GM18870 (cell line): Measurements from ENCODE around the gene RABGAP1L.
"Not testable (repeated sequence)": the region's sequence is repeated elsewhere in the genome, so short reads cannot be mapped to it uniquely, and the experiment has no call there.

Experiments
- ATAC-seq: cut with Tn5 transposase; IDR thresholded peaks from one replicate; pipeline ENCODE4 v1.9.1; 2021; ENCODE audit warnings: moderate library complexity; ENCODE audit not compliant: unreplicated experiment

RABGAP1L gene

DNA sequence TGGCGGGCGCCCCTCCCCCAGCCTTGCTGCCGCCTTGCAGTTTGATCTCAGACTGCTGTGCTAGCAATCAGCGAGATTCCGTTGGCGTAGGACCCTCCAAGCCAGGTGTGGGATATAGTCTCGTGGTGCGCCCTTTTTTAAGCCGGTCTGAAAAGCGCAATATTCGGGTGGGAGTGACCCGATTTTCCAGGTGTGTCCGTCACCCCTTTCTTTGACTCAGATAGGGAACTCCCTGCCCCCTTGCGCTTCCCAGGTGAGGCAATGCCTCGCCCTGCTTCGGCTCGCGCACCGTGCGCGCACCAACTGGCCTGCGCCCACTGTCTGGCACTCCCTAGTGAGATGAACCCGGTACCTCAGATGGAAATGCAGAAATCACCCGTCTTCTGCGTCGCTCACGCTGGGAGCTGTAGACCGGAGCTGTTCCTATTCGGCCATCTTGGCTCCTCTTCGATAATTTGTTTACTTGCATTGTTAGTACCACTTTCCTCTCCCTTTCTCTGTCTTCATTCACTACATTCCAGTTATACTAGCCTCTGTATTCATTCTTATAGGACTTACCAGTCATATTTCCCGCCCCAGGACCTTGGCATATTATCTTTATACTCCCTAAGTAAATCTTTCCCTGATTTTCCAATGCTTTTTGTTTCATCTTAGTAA, 79.7 kb downstream of the RABGAP1L start:
- not testable (repeated sequence) for ATAC-seq

DNA sequence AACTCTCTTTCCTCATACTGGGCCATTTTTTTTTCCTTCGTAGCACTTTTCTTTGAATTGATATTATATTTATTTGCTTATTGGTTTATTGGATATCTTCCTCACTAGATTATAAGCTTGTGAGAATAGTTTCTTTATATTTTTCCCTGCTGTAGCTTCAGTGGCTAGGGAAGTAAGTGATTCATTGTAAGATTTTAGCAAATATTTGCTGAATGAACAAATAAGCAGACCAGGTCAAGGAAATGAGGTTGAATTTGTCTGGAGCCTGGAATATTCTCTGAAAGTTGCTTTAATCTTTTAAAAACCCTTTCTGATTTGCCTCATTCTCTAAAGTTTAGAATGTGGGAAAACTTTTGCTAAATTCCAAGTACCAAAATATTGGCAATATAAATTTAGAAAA, 80.2 kb downstream of the RABGAP1L start:
- ATAC-seq: no peak

GRCh38 chr1:174242856-174243255, 83.5 kb downstream of the RABGAP1L start:
- ATAC-seq: no peak

DNA sequence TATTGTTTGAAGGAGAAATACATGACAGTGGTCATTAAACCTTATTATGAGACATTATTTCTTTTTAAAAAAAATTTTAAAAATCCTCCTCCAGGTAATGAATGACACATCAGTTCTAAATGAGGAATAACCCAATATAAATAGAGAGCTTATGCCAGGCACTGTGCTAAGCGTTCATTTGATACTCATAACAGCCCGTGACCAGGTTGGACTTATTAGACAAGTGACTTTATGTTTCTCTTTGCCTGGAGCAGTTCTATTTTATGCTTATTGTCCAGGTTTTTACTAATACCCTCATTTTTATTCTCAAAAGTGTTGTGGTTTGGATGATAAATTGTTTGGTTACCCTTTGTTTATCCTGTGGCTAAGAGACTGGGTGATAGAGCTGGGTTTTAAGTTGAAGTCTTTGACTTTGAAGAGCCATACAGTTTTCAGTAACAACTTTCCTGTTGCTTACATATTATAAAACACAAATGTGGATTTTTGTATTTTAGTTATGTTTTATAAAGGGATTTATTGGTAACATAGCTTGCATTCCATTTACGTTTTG, 84.2 kb downstream of the RABGAP1L start:
- ATAC-seq: no peak

DNA sequence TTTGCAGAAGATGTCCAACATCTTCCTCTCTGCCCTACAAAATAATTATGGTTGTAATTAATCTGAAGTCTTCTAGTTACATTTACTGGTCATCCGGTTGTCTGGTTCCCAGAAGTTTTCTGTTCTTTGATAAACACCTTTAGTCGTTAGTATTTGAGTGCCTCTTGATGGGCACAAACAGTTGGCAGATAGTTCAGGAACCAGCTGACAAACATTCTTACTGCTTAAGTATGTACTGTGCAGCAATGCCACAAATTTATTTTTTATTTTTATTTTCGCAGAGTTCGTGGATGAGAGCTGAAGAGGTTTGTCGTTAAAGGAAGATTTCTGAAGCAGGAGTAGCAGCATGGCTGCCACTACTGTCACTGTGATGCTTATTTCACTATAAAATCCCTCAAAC, 84.7 kb downstream of the RABGAP1L start:
- no peak for ATAC-seq

GRCh38 chr1:174247472-174247871, 88.2 kb downstream of the RABGAP1L start:
- ATAC-seq: no peak

- ATAC-seq: no peak
Observed at GRCh38 chr1:174248041-174248440, 88.7 kb downstream of the RABGAP1L start.

- ATAC-seq: not testable (repeated sequence)
Observed at GRCh38 chr1:174256386-174256785, 97.1 kb downstream of the RABGAP1L start.

DNA sequence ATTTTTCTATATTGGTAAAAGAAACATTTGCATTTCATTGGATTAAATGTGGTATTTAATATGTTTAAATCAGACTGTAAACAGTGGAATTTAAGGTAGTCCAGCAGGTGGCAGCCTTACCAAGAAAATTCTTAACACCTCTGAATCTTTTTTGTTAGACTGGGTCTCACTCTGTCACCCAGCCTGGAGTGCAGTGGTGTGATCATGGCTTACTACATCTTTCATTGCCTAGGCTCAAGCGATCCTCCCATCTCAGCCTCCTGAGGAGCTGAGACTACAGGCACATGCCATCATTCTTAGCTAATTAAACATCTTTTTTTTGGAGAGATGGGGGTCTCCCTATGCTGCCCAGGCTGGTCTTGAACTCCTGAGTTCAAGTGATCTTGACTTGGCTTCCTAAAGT, 98.8 kb downstream of the RABGAP1L start:
- ATAC-seq: no peak

DNA sequence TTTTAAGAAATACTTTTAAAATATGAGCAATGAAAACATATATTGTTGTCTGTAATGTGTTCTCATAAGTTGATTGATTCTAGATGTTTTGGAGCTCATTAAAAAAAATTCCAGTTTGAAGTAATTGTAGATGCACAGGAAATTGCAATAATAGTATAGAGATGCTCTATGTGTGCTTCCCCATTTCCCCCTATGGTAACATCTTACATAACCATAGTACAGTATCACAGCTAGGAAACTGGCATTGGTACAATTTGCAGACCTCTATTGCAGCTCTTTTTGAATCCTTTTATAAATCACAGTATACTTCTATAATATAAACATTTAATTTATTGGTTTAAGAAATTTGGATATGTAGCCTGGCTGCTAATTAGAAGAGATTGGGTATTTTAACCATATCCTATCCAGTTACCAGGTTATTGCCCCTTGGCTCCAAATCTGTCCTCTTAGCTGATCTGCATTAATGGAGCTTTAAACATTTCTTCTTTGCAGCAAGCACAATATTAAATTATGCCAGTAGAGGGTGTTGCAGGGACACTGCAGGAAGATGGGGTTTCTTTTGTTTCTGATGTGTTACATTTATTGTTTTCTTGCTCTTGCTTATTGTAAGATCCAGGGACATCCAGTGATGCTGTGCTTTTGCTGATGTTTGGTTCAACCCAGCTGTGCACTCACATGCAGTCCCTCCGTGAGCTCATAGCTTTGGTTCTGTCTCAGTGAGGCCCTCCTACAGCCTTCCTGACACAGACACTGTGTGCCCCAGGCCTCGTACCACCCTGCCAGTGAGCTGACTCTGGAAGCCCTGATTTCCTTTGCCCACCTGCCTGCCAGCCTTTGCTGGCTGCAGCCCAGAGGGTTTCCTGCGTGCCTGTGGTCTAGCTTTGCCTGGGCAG, 103.3 kb downstream of the RABGAP1L start:
- ATAC-seq: no peak

GRCh38 chr1:174265282-174265681, 106.0 kb downstream of the RABGAP1L start:
- no peak for ATAC-seq

DNA sequence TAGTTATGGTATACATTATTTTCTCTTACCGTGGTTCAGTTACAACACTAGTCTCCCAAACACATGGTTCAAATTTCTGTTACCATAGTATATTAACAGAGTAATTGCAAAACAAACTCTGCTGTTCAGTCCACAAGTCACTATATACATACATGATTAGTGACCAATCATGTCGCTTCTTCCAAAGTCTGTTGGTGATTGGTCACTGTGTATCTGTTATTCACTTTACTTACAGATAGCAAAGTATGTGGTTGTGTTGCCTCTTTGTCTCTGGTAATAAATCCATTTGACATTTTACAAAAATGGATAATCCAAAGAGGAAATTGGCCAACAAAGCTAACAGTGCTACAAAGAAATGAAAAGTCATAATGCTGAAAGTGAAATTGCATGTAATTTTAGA, 107.2 kb downstream of the RABGAP1L start:
- no peak for ATAC-seq

DNA sequence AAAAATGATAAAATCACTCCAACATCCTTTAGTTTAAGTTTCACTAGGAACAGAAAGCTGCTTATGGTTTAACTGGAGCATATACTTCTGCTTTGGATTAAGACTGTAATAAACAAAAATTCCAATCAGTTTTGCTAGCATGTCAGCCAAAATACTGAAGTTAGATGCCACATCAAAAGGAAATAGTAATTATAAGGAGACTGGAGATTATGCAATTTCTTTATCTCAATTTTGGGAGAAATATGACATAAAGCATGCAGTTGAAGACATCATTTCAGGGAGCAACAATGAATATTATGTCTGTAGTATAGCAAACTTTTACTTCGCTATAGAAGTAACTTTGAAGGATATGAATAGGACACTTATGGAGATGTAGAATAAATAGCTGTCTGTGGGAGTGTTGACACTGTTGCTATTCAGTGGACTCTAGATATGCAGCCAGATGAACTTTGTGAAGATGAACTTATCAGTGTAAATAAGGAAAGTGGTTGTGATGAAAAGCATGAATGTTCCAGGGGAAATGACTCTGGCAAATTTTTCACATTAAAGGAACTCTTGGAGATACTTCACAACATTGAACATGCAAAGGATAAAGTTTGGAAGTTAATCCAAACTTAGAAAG, 107.8 kb downstream of the RABGAP1L start:
- ATAC-seq: no peak

- no peak for ATAC-seq
Observed at GRCh38 chr1:174269989-174270651, 110.8 kb downstream of the RABGAP1L start.

DNA sequence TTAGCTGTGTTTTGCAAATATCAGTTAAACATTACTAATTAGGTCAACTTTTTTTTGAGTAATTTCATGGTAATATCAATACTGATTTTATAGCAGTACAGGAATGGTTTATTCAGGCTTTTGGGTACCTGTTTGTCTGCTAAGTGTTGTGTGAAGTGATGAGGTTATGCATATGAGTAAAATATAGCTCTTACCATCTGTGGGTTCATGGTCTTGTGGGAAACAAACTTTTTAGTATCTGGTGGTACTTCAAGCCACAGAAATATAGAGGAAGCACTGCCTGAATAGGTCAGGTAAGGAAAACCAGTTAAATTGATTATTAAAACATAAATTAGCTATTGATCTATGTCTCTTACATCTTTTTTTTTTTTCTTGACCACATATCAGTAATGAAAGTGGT, 113.9 kb downstream of the RABGAP1L start:
- no peak for ATAC-seq

- ATAC-seq: no peak
Observed at GRCh38 chr1:174273776-174274175, 114.5 kb downstream of the RABGAP1L start.

DNA sequence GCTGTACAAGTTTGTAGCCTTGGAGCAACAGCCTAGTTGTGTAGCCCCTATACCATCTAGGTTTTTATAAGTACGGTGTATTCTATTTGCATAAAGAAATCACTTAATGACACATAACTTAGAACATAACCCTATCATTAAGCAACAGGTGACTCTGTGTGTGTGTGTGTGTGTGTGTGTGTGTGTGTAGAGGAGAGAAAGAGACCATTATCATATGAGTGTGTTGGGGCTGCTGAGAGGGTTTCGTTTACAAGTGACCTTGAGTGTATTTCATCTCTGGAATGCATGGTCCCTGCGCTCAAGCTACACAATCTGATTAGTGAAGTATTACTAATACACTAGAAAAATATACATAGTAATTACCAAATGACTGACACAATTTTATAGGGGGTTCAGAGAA, 115.1 kb downstream of the RABGAP1L start:
- ATAC-seq: no peak

DNA sequence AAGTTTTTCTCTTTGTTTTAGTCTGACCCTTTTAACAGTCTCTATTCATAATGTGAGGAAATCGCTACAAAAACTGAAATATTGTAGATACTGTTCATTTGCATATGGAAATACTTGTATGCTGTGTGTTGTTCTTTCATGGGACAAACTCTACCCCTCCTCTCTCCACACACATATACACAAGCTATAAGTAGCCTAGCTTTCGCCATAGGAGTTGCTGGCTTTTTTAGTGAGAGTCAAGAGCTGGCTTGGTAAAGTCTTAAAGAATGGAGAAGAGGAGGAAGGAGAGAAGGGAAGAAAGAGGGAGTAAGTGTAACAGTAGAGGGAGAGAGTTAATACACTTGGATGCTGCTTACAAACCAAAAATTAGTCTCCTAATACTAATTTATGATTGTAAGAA, 115.6 kb downstream of the RABGAP1L start:
- ATAC-seq: no peak

GRCh38 chr1:174276087-174276486, 116.8 kb downstream of the RABGAP1L start:
- no peak for ATAC-seq

- no peak for ATAC-seq
Observed at GRCh38 chr1:174284052-174284451, 124.7 kb downstream of the RABGAP1L start.

GRCh38 chr1:174286042-174286441, 126.7 kb downstream of the RABGAP1L start:
- ATAC-seq: no peak
